Measurements from ENCODE around the gene ECHDC1.
"Not testable (repeated sequence)": the region's sequence is repeated elsewhere in the genome, so short reads cannot be mapped to it uniquely, and the experiment has no call there.

ECHDC1 gene

DNA sequence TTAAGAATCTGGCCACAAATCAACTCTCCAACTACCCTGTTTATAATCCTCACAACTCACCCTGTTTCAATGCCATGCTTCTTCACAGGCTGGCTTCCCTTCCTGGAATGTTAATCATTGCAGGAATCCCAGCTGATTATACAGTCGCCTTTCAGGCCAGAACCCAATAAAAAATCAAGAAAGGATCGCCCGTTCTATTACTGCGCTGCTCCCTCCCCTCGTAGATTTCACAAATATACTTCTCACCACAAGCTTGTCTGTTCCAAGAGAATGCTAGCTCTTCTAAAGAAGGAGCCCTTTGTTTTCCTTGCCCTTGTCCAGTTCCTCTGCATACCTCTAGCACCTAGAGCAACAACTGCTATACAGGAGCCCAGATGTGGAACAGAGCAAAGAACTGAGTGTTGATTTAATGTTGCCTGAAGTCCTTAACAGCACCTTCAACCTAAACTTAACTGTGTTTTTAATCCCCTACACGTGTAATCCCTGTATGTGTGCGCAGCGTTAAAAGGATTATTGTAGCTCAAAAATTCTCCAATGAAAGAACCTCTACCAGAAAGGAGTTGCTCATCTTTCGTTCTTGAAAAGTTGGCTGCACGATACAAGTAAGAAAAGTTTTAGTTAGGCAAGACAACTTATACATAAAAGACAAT, 988 bp downstream of the ECHDC1 start:
- DNase-seq (ENCODE audit: low spot score) = peak; percentile 27
- no peak for FAIRE-seq

DNA sequence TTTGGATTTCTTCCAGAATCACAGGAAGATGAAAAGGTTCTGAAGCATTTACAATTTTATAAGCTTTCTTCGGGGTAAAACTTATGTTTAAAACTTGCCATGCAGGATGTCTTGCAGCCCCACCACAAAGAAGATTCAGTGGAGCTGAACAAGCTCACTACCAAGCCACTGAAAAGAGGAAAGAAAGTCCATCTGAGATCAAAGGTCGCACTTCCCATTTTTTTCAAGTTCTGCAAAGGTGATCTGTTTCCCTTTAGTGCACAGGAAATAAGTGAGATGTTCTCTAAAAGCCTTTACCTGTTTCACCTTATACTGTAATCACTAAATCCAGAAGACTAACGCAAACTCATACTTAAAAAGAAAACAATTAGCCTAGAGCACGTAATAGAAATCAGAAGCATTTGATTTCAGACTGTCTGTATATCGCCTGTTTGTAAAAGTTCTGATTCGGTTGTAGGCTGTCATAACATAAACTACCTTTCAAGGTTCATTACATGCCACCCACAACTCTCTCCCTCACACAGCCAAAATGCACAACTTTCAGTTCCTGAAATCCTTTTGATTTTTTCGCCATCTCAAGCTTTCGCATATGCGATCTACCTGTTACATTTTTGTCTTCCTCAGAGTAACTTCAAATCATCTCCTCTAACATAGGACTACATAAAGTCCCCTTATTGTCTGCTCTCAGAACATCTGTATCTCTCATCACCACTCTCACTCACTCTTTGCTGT, 1.8 kb downstream of the ECHDC1 start:
- FAIRE-seq = no peak
- no peak for DNase-seq (ENCODE audit: low spot score)

DNA sequence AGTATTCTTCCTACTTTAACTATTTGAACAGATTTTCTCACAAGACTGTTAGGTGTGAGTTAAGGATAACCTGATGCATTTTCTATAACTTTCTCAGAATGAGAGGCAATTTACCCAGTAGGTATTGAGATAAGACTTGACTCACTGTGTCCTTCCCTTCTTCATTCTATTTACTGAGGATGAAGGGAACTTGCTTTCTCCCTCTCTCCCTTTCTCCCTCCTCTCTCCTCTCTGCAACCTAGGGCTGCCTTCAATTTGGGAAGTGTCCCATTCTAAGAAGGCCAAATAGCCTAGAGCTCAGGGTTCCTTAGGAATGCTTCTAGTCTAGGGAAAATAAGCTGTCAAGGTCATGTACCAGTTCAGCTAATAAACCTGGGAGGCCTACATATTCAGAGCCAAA, 3.2 kb downstream of the ECHDC1 start:
- DNase-seq (ENCODE audit: low spot score) (no peak), FAIRE-seq (no peak)

DNA sequence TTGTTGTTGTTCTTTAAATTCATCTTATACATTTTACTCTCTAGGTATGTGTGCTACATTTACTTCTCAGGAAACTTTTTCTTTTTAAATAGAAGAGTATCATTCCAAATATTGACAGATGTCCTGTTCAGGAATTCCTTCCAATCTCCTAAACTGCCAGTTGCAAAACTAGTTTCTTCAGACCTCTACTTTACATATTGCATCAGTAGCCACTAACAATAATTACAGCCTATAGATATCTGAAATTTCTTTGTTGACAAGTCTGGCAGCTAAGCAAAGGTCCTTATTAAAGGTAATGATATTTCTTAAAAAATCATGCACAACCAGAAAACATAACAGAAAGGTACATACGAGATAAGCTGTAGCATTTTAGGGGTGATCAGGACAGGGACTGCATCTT, 4.5 kb downstream of the ECHDC1 start:
- DNase-seq (ENCODE audit: low spot score) (no peak), FAIRE-seq (no peak)

DNA sequence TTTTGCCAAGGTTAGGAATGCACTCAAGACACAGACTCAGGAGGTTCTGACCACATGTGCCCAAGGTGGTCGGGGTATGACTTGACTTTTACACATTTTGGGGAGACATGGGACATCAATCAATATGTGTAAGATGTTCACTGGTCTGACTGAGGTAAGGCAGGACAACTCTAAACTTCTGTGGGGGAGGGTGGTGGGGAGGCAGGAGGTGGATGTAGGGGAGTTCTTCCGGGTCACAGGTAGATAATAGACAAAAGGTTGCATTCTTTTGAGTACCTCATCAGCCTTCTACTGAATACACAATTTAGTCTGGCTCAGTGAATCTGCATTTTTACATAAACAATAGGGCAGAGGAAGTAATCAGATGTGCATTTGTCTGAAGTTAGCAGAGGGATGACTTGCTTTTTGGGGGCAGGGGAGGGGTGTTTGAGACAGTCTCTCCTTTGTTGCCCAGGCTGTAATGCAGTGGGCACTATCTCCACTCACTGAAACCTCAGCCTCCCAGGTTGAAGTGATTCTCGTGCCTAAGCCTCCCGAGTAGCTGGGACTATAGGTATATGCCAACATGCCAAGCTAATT, 10.9 kb downstream of the ECHDC1 start:
- no peak for DNase-seq (ENCODE audit: low spot score)
- no peak for FAIRE-seq

DNA sequence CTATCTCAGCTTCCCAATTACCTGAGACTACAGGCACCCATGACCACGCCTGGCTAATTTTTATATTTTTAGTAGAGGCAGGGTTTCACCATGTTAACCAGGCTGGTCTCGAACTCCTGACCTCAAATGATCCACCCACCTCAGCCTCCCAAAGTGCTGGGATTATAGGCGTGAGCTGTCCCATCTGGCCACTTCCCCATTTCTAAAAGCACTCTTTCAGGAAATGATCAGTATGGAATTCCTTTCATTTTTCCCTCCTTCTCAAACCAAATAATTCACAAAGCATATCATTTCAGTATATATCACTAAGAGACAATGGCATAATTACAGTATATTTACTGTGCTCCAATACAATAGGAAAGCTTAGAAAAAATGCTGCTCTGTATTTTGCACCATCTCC, 12.2 kb downstream of the ECHDC1 start:
- FAIRE-seq; DNase-seq (ENCODE audit: low spot score): not testable (repeated sequence)

DNA sequence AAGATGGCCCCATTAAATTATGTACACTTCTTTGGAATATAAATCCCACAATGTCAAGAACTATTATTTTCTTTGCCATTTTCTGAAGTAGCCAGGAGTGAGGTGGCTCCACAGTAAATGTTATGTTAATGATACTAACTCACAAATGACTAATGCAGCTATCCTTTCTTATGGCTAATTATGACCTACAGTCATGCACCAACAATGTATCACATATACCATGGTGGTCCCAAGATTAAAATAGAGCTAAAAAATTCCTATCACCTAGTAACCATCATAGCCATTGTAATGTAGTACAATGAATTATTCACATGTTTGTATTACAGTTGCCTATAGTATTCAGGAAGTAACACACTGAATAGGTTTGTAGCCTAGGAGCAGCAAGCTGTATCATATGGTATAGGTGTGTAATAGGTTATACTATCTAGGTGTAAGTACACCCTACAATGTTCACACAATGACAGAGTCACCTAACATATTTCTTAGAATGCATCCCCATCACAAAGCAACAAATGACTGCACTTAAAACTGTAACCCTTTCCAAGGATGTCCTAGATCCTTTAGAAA, 15.3 kb downstream of the ECHDC1 start:
- DNase-seq (ENCODE audit: low spot score) = no peak
- FAIRE-seq = no peak

DNA sequence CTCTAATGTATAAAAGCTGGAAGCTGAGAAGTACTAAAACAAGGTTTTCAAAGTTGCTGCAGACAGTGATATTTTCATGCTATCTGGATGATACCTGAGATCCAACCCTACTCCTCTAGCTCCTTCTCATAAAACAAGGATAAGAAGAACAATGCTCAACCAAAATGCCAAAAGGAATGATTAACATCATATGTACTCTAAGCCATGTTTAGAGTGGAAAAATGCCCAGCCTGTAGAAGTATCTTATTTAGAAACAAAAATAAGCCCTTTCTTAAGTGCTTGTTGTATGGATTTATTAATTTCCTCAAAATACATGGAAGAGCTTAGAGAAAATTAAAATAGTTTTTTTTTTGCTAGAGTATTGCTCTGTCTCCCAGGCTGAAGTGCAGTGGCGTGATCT, 23.7 kb downstream of the ECHDC1 start:
- no peak for DNase-seq (ENCODE audit: low spot score)
- FAIRE-seq = no peak

DNA sequence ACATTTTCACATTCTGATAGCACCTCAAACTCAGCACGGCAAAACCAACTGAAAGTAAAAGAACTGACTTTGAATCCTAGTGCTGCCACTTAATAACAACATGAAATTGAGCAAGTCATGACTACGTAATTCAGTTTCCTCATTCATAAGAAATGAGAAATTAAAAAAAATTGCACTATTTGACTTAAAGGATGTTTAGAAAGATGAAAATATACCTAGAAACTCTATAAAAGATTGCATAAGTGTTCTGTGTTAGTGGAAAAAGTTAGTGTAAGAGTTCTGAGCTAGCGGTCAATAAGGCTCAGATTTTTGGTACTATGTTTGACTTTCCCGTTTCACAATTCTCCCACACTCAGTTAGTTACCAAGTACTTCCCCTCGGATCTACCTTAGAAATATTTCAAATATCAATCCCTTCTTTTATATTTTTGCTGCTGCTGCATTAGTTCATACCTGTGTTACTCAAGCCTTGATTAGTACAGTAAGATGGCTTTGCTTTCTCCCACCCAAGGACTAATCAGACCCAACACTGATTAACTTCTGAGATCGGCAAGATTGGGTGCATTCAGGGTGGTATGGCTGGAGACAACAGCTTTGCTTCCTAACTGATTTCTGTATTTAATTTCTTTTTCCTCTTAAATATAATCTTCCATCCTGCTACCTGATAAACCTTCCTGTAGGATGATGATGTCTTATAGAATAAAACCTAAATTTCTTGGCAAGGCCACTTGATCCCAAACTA, 25.9 kb downstream of the ECHDC1 start:
- no peak for FAIRE-seq
- no peak for DNase-seq (ENCODE audit: low spot score)

DNA sequence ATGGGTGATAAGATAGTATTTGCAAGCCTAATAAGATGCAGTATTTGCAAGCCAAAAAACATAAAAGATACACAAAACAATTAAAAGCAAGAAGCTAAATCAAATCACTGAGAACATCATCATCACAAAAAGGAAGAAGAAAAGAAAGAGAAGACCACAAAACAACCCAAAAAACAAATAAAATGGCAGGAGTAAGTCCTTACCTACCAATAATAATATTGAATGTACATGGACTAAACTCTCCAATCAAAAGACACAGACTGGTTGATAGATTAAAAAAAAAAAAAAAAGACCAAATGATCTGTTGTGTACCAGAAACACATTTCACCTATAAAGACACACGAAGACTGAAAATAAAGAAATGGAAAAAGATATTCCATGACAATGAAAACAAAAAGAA, 37.7 kb downstream of the ECHDC1 start:
- no peak for DNase-seq (ENCODE audit: low spot score)
- no peak for FAIRE-seq

DNA sequence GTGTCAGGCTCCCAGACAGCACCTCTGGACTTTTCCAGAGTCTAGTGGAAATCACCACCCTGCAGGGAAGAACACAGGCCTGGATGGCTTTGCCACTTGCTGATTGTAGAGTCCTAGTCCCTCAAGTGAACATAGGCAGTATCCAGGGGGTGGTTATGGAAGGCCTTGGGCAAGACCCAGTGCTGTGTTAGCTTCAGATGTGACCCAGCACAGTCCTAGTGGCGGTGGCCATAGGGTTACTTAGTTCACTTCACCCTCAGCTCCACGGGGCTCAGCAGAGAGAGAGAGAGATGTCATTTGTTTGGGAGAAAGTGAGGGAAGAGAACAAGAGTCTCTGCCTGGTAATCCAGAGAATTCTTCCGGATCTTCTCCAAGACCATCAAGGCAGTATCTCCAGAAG, 39.5 kb downstream of the ECHDC1 start:
- no peak for FAIRE-seq
- DNase-seq (ENCODE audit: low spot score) = no peak

DNA sequence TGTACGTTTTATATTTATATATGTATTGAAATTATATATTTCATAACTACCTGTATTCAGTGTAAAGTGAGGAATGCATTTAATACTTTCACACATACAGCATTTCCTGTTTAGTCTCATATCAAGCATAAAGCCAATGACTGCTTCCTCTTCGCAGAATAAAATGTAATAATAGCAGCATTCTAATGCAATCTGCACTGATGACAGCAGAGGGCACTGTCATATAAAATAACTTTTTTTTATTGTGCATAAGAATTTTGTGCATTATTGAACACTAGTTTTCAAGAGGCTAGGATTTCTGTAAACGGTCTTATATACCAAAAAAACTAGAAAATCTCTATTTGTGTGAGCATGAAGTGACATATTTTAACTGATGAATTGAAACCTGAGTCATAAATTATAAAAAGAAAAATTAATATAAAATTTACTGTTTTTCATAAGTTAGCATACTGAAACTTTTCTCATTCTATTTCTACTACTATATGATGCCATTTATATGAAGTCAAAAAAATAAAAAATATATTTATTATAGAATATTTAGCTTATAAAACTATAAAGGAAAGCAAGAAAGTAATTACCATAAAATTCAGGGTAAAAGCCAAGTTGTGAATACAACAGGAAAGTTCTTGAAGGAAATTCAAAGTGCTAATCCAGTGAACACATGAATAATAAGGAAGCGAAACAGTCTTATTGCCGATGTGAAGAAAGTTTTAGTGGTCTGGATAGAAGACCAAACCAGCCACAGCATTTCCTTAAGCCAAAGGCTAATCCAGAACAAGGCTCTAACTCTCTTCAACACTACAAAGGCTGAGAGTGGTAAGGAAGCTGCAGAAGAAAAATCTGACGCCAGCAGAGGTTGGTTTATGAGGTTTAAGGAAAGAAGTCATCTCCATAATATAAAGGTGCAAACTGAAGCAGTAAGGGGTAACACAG, 40.4 kb downstream of the ECHDC1 start:
- FAIRE-seq (no peak), DNase-seq (ENCODE audit: low spot score) (peak; percentile 49)

DNA sequence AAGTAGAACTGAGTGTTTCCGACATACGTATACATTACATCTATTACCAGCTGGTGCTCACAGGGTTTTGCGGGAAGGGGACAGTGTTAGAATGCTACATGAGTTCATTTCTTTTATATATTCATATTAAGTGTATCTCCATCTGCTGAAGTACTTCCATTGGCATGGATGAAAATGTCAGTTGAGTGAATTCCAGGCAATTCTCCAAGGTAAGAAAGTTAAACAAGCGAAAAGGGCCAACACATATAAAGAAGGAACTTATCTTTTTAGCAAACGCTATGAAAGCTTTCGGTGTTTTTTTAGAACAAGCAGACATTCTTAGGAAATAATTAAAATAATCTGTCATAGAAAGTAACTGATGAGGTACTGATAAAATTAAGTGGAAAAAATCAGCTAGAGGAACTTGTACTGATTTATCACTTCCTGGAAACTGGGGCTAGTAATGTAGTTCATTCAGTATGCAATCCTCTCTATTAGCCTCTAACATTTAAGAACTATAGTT, 42.2 kb downstream of the ECHDC1 start:
- DNase-seq (ENCODE audit: low spot score) (no peak), FAIRE-seq (no peak)

DNA sequence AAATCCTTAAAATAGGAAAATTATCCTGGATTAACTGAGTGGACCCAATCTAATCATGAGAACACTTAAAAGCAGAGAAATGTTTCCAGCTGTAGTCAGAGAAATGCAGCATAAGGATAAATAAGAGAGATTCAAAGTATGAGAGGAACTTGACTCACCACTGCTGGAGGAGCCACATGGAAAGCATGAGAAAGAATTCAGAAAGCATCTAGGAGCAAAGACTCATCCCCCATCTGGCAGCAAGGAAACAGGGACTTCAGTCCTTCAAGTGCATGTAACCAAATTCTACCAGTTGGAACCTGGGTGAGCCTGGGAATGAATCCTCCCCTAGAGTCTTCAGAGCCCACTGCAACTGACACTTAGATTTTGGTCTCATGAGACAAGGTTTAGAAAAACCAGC, 43.0 kb downstream of the ECHDC1 start:
- no peak for DNase-seq (ENCODE audit: low spot score)
- FAIRE-seq = no peak

DNA sequence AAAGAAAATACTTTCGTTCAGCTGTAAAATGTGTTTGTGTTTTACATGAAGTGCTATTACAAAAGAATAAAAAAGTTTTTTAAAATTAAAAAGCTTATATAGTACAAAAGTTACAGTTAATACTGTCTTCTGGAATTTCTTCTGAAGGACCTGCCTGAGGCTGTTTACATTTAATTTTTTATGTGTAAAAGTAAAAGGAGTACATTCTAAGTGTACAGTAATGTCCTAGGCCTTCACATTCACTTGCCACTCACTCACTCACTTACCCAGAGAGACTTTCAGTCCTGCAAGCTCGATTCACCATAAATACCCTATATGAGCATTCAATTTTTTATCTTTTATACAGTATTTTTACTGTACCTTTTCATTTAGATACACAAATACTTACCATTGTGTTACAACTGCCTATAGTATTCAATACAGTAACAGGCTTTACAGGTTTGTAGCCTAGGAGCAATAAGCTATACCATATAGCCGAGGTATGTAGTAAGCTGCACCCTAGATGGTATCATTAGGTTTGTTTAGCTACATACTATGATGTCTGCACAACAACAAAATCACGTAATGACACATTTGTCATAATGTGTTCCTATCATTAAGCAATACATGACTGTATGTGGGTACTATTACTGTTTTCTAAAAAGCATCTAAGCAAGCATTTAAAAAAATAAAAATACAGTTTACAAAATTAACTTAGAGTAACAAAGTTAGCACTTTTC, 43.7 kb downstream of the ECHDC1 start:
- FAIRE-seq = no peak
- no peak for DNase-seq (ENCODE audit: low spot score)

DNA sequence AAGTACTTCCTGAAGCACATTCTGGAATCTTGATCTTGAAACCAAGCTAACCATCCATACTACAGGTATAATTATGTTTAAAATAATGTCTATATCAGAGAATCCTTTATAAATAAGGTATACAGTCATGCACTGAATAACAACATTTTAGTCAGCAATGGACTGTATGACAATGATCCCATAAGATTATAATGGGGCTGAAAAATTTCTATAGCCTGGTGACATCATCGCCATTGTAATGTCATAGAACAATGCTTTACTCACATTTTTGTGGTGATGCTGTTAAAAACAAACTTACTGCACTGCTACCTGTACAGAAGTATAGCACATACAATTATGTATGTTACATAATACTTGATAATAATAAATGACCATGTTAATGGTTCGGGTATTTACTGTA, 44.9 kb downstream of the ECHDC1 start:
- FAIRE-seq = no peak
- DNase-seq (ENCODE audit: low spot score) = no peak

DNA sequence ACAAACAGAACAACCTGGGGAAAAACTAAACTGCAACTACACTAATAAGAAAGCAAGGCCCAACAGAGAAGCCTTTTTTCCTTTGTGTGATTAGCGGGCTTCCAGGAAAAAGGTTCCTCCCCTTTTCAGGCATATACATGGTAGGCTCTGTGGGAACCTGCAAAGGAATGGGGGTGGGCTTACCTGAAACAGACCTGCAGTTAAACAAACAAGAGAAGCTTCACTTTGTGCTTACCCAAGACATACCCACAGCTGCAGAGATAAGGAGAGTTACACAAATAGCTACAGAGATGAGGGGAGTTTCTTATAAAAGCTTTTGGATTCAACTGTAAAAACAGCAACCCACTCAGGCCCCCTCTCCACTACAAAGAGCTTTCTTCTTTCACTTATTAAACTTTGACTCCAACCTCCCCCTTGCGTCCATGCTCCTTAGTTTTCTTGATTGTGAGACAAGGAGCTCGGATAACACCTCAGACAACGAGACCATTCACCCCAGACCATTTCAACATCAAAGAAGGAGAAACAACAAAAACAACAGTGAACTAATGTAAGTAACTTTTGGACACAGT, 45.8 kb downstream of the ECHDC1 start:
- FAIRE-seq (no peak), DNase-seq (ENCODE audit: low spot score) (no peak)

DNA sequence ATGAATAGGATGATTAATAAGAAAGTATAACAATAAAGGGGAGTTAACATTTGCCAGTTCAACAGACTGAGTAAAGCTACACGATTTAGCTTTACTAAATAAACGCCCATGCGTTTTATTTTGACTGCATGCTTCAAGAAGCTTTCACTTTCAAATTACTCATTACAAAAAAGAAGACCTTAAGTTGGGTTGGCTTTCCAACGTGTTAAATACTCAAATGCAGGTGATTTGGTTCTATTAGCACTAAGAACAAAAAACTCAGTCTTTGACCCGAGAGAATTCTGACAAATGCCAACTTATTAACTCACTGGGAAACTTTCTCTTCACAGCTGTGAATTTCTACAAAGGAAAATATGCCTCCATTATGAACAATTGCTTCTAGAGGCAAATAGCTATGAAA, 51.9 kb downstream of the ECHDC1 start:
- no peak for DNase-seq (ENCODE audit: low spot score)
- no peak for FAIRE-seq

DNA sequence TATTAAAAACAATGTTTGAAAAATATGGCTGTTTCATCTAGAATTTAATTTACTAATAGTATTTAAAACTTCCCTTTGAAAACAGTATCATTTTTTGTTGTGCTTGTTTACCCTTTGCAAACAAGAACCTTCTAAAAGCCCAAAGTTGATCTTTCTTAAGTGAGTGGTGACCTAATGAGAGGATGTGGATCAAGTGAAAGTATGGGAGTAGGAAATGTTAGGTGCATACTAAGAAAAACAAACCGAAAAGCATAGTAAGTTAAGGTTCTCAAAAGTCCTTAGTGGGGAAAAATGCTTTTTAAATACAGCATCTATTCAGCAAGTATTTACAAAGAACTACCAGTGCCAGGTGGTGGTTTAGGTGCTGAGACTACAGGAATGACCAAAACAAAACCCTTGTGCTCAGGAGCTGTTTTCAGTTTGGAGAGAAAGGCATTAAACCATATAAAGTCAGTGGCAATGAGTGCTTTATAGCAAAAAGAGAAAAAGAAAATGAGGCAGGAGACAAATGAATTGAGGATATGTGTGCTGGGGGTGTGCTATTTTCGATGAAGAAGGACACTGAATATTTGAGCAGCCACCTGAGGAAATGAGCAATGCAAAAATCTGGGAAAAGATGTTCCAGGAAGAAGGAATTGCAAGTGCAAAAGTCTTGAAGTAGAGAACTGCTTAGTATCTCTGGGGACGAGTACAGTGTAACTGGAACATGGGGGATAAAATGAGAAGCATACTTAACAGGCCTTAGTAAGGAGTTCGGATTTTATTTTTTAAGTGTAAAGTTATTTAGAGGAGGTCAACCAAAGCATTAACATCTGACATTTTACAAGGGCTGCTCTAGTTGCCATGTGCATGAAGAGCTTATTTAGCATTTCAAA, 52.8 kb downstream of the ECHDC1 start:
- FAIRE-seq = no peak

More for the DNA sequence above, 52.8 kb downstream of the ECHDC1 start:
- DNase-seq (ENCODE audit: low spot score) = no peak
